Keratinocyte (primary cell): Measurements from ENCODE around the gene QPRT. TPM values are rescaled to one million over a fixed set of nuclear protein-coding genes. Genes with fewer than 3 reads are reported as not detected.

ENCODE experiments used
- DNase-seq: peaks from one replicate; pipeline ENCODE4 v3.0.0-alpha.2; 2011; ENCODE audit warnings: low read depth, missing footprints, low spot score
- FAIRE-seq: peaks from 2 replicates; lab custom pipeline; 2011; peaks lifted over from hg19 to GRCh38; lab: Jason Lieb, UNC
- H2AFZ ChIP-seq: 2 replicates; pipeline ENCODE4 v1.6.0; 2012; ENCODE audit warnings: low read length, control low read depth, inconsistent platforms; ENCODE audit not compliant: control insufficient read depth
- H3K27ac ChIP-seq: 2 replicates; pipeline ENCODE4 v1.5.1; 2011; ENCODE audit warnings: low read length; ENCODE audit not compliant: control insufficient read depth, insufficient read depth
- H3K27me3 ChIP-seq: 3 replicates; pipeline ENCODE4 v1.6.0; 2011; ENCODE audit warnings: low read length; ENCODE audit not compliant: control insufficient read depth, insufficient read depth; ENCODE audit errors: extremely low read depth
- H3K36me3 ChIP-seq, 2 experiments: 2 replicates in 1 of 2; 3 replicates in 1 of 2; pipeline ENCODE4 v1.5.1; 2011; ENCODE audit warnings: low read length in 2 of 2, mild to moderate bottlenecking in 1 of 2; ENCODE audit not compliant: control insufficient read depth in 2 of 2, insufficient read depth in 2 of 2; ENCODE audit errors: extremely low read depth in 1 of 2
- H3K4me1 ChIP-seq: 3 replicates; pipeline ENCODE4 v1.5.1; 2011; ENCODE audit warnings: low read length; ENCODE audit not compliant: control insufficient read depth, insufficient read depth; ENCODE audit errors: extremely low read depth
- H3K4me2 ChIP-seq: 3 replicates; pipeline ENCODE4 v1.6.0; 2011; ENCODE audit warnings: low read depth, low read length; ENCODE audit not compliant: control insufficient read depth, insufficient read depth; ENCODE audit errors: extremely low read depth
- H3K4me3 ChIP-seq, 3 experiments: fragments of 200-600 bp in 1 of 3; sonication (generic) in 1 of 3; 2 replicates in 2 of 3; 3 replicates in 1 of 3; pipeline ENCODE4 v1.5.1; 2011 to 2016; ENCODE audit warnings: low read length in 3 of 3, mild to moderate bottlenecking in 3 of 3, control low read depth in 2 of 3, inconsistent platforms in 1 of 3, low read depth in 1 of 3, mixed read lengths in 1 of 3, mixed run types in 1 of 3, moderate library complexity in 1 of 3; ENCODE audit not compliant: control insufficient read depth in 2 of 3, insufficient read depth in 2 of 3; ENCODE audit errors: extremely low read depth in 1 of 3
- H3K79me2 ChIP-seq: 2 replicates; pipeline ENCODE4 v1.6.0; 2012; ENCODE audit warnings: low read length; ENCODE audit not compliant: control insufficient read depth, insufficient read depth
- H3K9ac ChIP-seq: 3 replicates; pipeline ENCODE4 v1.6.0; 2011; ENCODE audit warnings: low read length; ENCODE audit not compliant: control insufficient read depth, insufficient read depth; ENCODE audit errors: extremely low read depth
- H3K9me1 ChIP-seq: 3 replicates; pipeline ENCODE4 v1.6.0; 2011; ENCODE audit warnings: low read length; ENCODE audit not compliant: control insufficient read depth, insufficient read depth; ENCODE audit errors: extremely low read depth
- H3K9me3 ChIP-seq: 2 replicates; pipeline ENCODE4 v1.5.1; 2012; ENCODE audit warnings: low read depth, low read length; ENCODE audit not compliant: control insufficient read depth
- H4K20me1 ChIP-seq: 3 replicates; pipeline ENCODE4 v1.6.0; 2011; ENCODE audit warnings: low read length; ENCODE audit not compliant: control insufficient read depth, insufficient read depth; ENCODE audit errors: extremely low read depth
- EZH2 ChIP-seq: IDR thresholded peaks from one replicate; pipeline ENCODE4 v1.6.1; 2012; ENCODE audit warnings: inconsistent platforms, mild to moderate bottlenecking, low read length, moderate library complexity
- dilution Hi-C: fragments of 300-500 bp; cut with MboI; formaldehyde crosslinking; loops from one replicate; pipeline ENCODE4 v1.7.0; 2020; ENCODE audit warnings: low sequenced_read_pairs; ENCODE audit not compliant: extremely low pct_ligation_motif_present
- polyA plus RNA-seq, 5 experiments: library from polyadenylated mRNA; depleted of rRNA in 3 of 5; stranded (reverse) in 3 of 5; stranded (forward) in 1 of 5; unstranded in 1 of 5; fragments of >200 nt; gene quantifications; 1 replicate in 1 of 5; 2 replicates in 3 of 5; 3 replicates in 1 of 5; pipeline versions ENCODE4 v1.2.1 to v1.2.3, GENCODE V29; 2011 to 2012; ENCODE audit warnings: missing spikeins in 2 of 5, low read depth in 1 of 5, low replicate concordance in 1 of 5
- TF ChIP-seq, protein P1 (sequence below), 3 experiments: IDR thresholded peaks in 1 of 3; conservative IDR thresholded peaks in 1 of 3; optimal IDR thresholded peaks in 1 of 3; 2 replicates in 2 of 3; 3 replicates in 1 of 3; pipeline versions ENCODE3 to v1.5.1; 2011; ENCODE audit warnings: low read length in 3 of 3, mild to moderate bottlenecking in 3 of 3, moderate library complexity in 2 of 3, control low read depth in 1 of 3, inconsistent platforms in 1 of 3; ENCODE audit not compliant: insufficient read depth in 2 of 3; ENCODE audit errors: extremely low read depth in 1 of 3

The QPRT gene
- polyA plus RNA-seq, 1 donor (not counting 4 experiments of a cell fraction or from before 2014, with no cell fraction given): 8.8 TPM

DNA sequence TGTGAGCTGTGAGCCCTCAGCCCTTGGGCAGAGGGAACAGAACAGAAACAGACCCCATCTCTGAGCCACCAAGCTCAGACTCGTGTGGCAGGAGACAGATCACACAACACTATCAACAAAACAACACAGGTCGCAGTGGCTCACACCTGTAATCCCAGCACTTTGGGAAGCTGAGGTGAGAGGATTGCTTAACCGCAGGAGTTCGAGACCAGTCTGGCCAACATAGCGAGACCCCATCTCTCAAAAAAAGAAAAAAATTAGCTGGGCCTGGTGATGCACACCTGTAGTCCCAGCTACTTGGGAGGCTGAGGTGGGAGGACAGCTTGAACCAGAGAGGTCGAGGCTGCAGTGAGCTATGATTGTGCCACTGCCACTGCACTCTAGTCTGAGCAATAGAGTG lies 5.5 kb upstream of the QPRT start:
- Histone ChIP-seq H3K4me1 (no peaks in the 10 kb centered on the region), H2AFZ (no peak overlapping the region), H3K79me2 (no peaks in the 10 kb centered on the region), H4K20me1 (no peaks in the 10 kb centered on the region), H3K9ac (no peak overlapping the region), H3K27ac (no peak overlapping the region), H3K27me3 (no peaks in the 10 kb centered on the region), H3K36me3 (no peaks in the 10 kb centered on the region), H3K9me3 (no peaks in the 10 kb centered on the region), H3K4me3 (no peak overlapping the region), H3K9me1 (no peaks in the 10 kb centered on the region), H3K4me2 (no peak overlapping the region)
- no peak for FAIRE-seq
- dilution Hi-C loops: no loop called here
- TF ChIP-seq, protein P1, sequence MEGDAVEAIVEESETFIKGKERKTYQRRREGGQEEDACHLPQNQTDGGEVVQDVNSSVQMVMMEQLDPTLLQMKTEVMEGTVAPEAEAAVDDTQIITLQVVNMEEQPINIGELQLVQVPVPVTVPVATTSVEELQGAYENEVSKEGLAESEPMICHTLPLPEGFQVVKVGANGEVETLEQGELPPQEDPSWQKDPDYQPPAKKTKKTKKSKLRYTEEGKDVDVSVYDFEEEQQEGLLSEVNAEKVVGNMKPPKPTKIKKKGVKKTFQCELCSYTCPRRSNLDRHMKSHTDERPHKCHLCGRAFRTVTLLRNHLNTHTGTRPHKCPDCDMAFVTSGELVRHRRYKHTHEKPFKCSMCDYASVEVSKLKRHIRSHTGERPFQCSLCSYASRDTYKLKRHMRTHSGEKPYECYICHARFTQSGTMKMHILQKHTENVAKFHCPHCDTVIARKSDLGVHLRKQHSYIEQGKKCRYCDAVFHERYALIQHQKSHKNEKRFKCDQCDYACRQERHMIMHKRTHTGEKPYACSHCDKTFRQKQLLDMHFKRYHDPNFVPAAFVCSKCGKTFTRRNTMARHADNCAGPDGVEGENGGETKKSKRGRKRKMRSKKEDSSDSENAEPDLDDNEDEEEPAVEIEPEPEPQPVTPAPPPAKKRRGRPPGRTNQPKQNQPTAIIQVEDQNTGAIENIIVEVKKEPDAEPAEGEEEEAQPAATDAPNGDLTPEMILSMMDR (optimal IDR thresholded peaks at IDR 0.05 in 1 of 3, IDR thresholded peaks at IDR 0.05 in 1 of 3, conservative IDR thresholded peaks at IDR 0.05 in 1 of 3; ENCODE audit: extremely low read depth in 1 of 3, insufficient read depth in 2 of 3, low read length in 3 of 3): no peak
- DNase-seq: no peak

GRCh38 chr16:29674188-29674587 lies 4.8 kb upstream of the QPRT start:
- no peak for DNase-seq
- dilution Hi-C loops: no loop called here

More at GRCh38 chr16:29674188-29674587, 4.8 kb upstream of the QPRT start:
- Histone ChIP-seq H3K27ac (no peak overlapping the region), H3K9me1 (no peaks in the 10 kb centered on the region), H3K36me3 (no peaks in the 10 kb centered on the region), H3K79me2 (no peaks in the 10 kb centered on the region), H2AFZ (peak overlapping the region; percentile 40), H3K9ac (no peak overlapping the region), H3K4me1 (no peaks in the 10 kb centered on the region), H3K4me2 (no peak overlapping the region), H3K4me3 (no peak overlapping the region), H3K9me3 (no peaks in the 10 kb centered on the region), H3K27me3 (no peaks in the 10 kb centered on the region), H4K20me1 (no peaks in the 10 kb centered on the region)
- no peak for FAIRE-seq
- no peak for TF ChIP-seq EZH2
- TF ChIP-seq, protein P1 (optimal IDR thresholded peaks at IDR 0.05 in 1 of 3, IDR thresholded peaks at IDR 0.05 in 1 of 3, conservative IDR thresholded peaks at IDR 0.05 in 1 of 3; ENCODE audit: extremely low read depth in 1 of 3, insufficient read depth in 2 of 3, low read length in 3 of 3): no peak
